BLaER1 treated with 17β-estradiol and CSF1 and Interleukin-3, amounts not matched to agents 10 nM and 100 nM (cell line): ENCODE measurements around the gene ZNF101.

Experiments used
- H3K27ac ChIP-seq, 11 experiments: shearing (Covaris generic); formaldehyde crosslinking; 2 replicates each; pipeline ENCODE4 v1.8.1; 2022
- H3K27me3 ChIP-seq, 11 experiments: shearing (Covaris generic); formaldehyde crosslinking; 2 replicates each; pipeline ENCODE4 v1.8.1; 2022
- H3K36me3 ChIP-seq, 11 experiments: shearing (Covaris generic); formaldehyde crosslinking; 2 replicates each; pipeline ENCODE4 v1.8.1; 2022
- H3K4me1 ChIP-seq, 10 experiments: shearing (Covaris generic); formaldehyde crosslinking; 2 replicates each; pipeline ENCODE4 v1.8.1; 2022
- H3K4me2 ChIP-seq, 11 experiments: shearing (Covaris generic); formaldehyde crosslinking; 2 replicates each; pipeline ENCODE4 v1.8.1; 2022
- H3K4me3 ChIP-seq, 10 experiments: shearing (Covaris generic); formaldehyde crosslinking; 2 replicates each; pipeline ENCODE4 v1.8.1; 2022
- H3K9ac ChIP-seq, 11 experiments: shearing (Covaris generic); formaldehyde crosslinking; 2 replicates each; pipeline ENCODE4 v1.8.1; 2022
- H3K9me3 ChIP-seq, 11 experiments: shearing (Covaris generic); formaldehyde crosslinking; replicated peaks in 1 of 11; 2 replicates each; pipeline ENCODE4 v1.8.1; 2022
- H4K20me1 ChIP-seq, 11 experiments: shearing (Covaris generic); formaldehyde crosslinking; 2 replicates each; pipeline ENCODE4 v1.8.1; 2022
- Cebpa-rat ChIP-seq, 11 experiments: shearing (Covaris generic); IDR thresholded peaks; 2 replicates each; pipeline ENCODE4 v1.8.1; 2022

Gene ZNF101

GRCh38 chr19:19644054-19644388, 24.6 kb upstream of the ZNF101 start:
- peaks cover 0 to 67% (median 16%) of the 10 kb centered on the region in 11 experiments; a peak in 12 of 22 replicates for H4K20me1 ChIP-seq
- H3K4me2 ChIP-seq = peak overlapping the region; percentile 89 to 98 (median 95)
- H3K36me3 ChIP-seq = peaks cover 72 to 84% (median 78%) of the 10 kb centered on the region in 11 experiments
- H3K9ac ChIP-seq = peak overlapping the region in 10 of 11 experiments; percentile 92 to 99 (median 96); a peak in 19 of 22 replicates
- TF ChIP-seq Cebpa-rat (IDR thresholded peaks at IDR 0.05) = no peak
- peak overlapping the region; percentile 76 to 97 (median 92); a peak in 18 of 20 replicates for H3K4me3 ChIP-seq
- no peaks in the 10 kb centered on the region for H3K27me3 ChIP-seq
- H3K9me3 ChIP-seq = no peaks in the 10 kb centered on the region
- H3K27ac ChIP-seq = peak overlapping the region in 10 of 11 experiments; percentile 94 to 99 (median 98); a peak in 17 of 22 replicates
- H3K4me1 ChIP-seq = peaks cover 13 to 34% (median 25%) of the 10 kb centered on the region in 10 experiments

- peaks cover 72 to 84% (median 78%) of the 10 kb centered on the region in 11 experiments for H3K36me3 ChIP-seq
- no peaks in the 10 kb centered on the region for H3K27me3 ChIP-seq
- no peak overlapping the region for H3K4me2 ChIP-seq
- H3K9ac ChIP-seq = no peak overlapping the region
- no peak for TF ChIP-seq Cebpa-rat (IDR thresholded peaks at IDR 0.05)
- no peaks in the 10 kb centered on the region for H3K9me3 ChIP-seq
- no peak overlapping the region for H3K27ac ChIP-seq
- H3K4me1 ChIP-seq = peaks cover 13 to 25% (median 21%) of the 10 kb centered on the region in 10 experiments
- H3K4me3 ChIP-seq = no peak overlapping the region
- H4K20me1 ChIP-seq = peaks cover 0 to 67% (median 22%) of the 10 kb centered on the region in 11 experiments; a peak in 14 of 22 replicates
Observed at GRCh38 chr19:19645233-19645870, 23.3 kb upstream of the ZNF101 start.

GRCh38 chr19:19647037-19647835, 21.4 kb upstream of the ZNF101 start:
- Histone ChIP-seq H3K27me3 (no peaks in the 10 kb centered on the region), H3K9me3 (no peaks in the 10 kb centered on the region), H3K4me1 (peaks cover 2 to 13% (median 8%) of the 10 kb centered on the region in 10 experiments), H3K4me3 (no peak overlapping the region), H3K36me3 (peaks cover 74 to 84% (median 81%) of the 10 kb centered on the region in 11 experiments), H3K9ac (0 out of 22 replicates have a peak overlapping the region, but pooled peaks of 1 of the 11 experiments have one; percentile 28), H3K4me2 (no peak overlapping the region), H4K20me1 (peaks cover 0 to 70% (median 27%) of the 10 kb centered on the region in 11 experiments; a peak in 15 of 22 replicates), H3K27ac (no peak overlapping the region)
- TF ChIP-seq Cebpa-rat (IDR thresholded peaks at IDR 0.05) = no peak

- no peaks in the 10 kb centered on the region for H3K27me3 ChIP-seq
- H3K9me3 ChIP-seq = no peaks in the 10 kb centered on the region
- peaks cover 0 to 86% (median 24%) of the 10 kb centered on the region in 11 experiments; a peak in 14 of 22 replicates for H4K20me1 ChIP-seq
- H3K9ac ChIP-seq = no peak overlapping the region
- peaks cover 0 to 7% (median under 1%) of the 10 kb centered on the region in 10 experiments; a peak in 3 of 20 replicates for H3K4me1 ChIP-seq
- no peak for TF ChIP-seq Cebpa-rat (IDR thresholded peaks at IDR 0.05)
- no peak overlapping the region for H3K4me2 ChIP-seq
- H3K4me3 ChIP-seq = no peak overlapping the region
- H3K36me3 ChIP-seq = peaks cover 93 to 100% (median 98%) of the 10 kb centered on the region in 11 experiments
- H3K27ac ChIP-seq = no peak overlapping the region
Observed at GRCh38 chr19:19649155-19649554, 19.5 kb upstream of the ZNF101 start.

GRCh38 chr19:19649580-19649995, 19.1 kb upstream of the ZNF101 start:
- no peak overlapping the region for H3K4me3 ChIP-seq
- TF ChIP-seq Cebpa-rat (IDR thresholded peaks at IDR 0.05) = no peak
- H3K27ac ChIP-seq = no peak overlapping the region
- H3K9me3 ChIP-seq = no peaks in the 10 kb centered on the region
- no peak overlapping the region for H3K9ac ChIP-seq
- H3K36me3 ChIP-seq = peaks cover 95 to 100% (median 98%) of the 10 kb centered on the region in 11 experiments
- peaks cover 0 to 7% (median 0%) of the 10 kb centered on the region in 10 experiments; a peak in 1 of 20 replicates for H3K4me1 ChIP-seq
- no peak overlapping the region for H3K4me2 ChIP-seq
- H3K27me3 ChIP-seq = no peaks in the 10 kb centered on the region
- H4K20me1 ChIP-seq = peaks cover 0 to 90% (median 25%) of the 10 kb centered on the region in 11 experiments; a peak in 14 of 22 replicates

- TF ChIP-seq Cebpa-rat (IDR thresholded peaks at IDR 0.05) = no peak
- 0 out of 22 replicates have a peak overlapping the region, but pooled peaks of 1 of the 11 experiments have one; percentile 38 for H3K9ac ChIP-seq
- peaks cover 95 to 100% (median 98%) of the 10 kb centered on the region in 11 experiments for H3K36me3 ChIP-seq
- H3K4me3 ChIP-seq = no peak overlapping the region
- H3K27me3 ChIP-seq = no peaks in the 10 kb centered on the region
- peaks cover 0 to 7% (median 0%) of the 10 kb centered on the region in 10 experiments; a peak in 1 of 20 replicates for H3K4me1 ChIP-seq
- H3K9me3 ChIP-seq = no peaks in the 10 kb centered on the region
- 0 out of 22 replicates have a peak overlapping the region, but pooled peaks of 1 of the 11 experiments have one; percentile 10 for H3K4me2 ChIP-seq
- no peak overlapping the region for H3K27ac ChIP-seq
- peaks cover 0 to 93% (median 23%) of the 10 kb centered on the region in 11 experiments; a peak in 15 of 22 replicates for H4K20me1 ChIP-seq
Observed at GRCh38 chr19:19650331-19650730, 18.3 kb upstream of the ZNF101 start.

GRCh38 chr19:19651076-19651475, 17.6 kb upstream of the ZNF101 start:
- Histone ChIP-seq H3K27me3 (no peaks in the 10 kb centered on the region), H3K27ac (no peak overlapping the region), H4K20me1 (peaks cover 0 to 93% (median 23%) of the 10 kb centered on the region in 11 experiments; a peak in 15 of 22 replicates), H3K4me2 (no peak overlapping the region), H3K9me3 (no peaks in the 10 kb centered on the region), H3K9ac (0 out of 22 replicates have a peak overlapping the region, but pooled peaks of 1 of the 11 experiments have one; percentile 24), H3K36me3 (peaks cover 96 to 100% (median 99%) of the 10 kb centered on the region in 11 experiments), H3K4me1 (peaks cover 0 to 7% (median 0%) of the 10 kb centered on the region in 10 experiments; a peak in 1 of 20 replicates), H3K4me3 (no peak overlapping the region)
- TF ChIP-seq Cebpa-rat (IDR thresholded peaks at IDR 0.05) = no peak

GRCh38 chr19:19652482-19653295, 15.9 kb upstream of the ZNF101 start:
- H3K4me2 ChIP-seq = no peak overlapping the region
- no peak overlapping the region for H3K4me3 ChIP-seq
- H3K4me1 ChIP-seq = peaks cover 0 to 12% (median 8%) of the 10 kb centered on the region in 10 experiments; a peak in 16 of 20 replicates
- H3K27me3 ChIP-seq = no peaks in the 10 kb centered on the region
- no peak overlapping the region; a peak in 1 of 22 replicates for H3K9ac ChIP-seq
- H3K36me3 ChIP-seq = peaks cover 96 to 100% (median 99%) of the 10 kb centered on the region in 11 experiments
- H4K20me1 ChIP-seq = peaks cover 0 to 93% (median 33%) of the 10 kb centered on the region in 11 experiments; a peak in 18 of 22 replicates
- TF ChIP-seq Cebpa-rat (IDR thresholded peaks at IDR 0.05) = no peak
- no peak overlapping the region for H3K27ac ChIP-seq
- no peaks in the 10 kb centered on the region for H3K9me3 ChIP-seq
